ENCODE results near the gene ACSS3.
"Not testable (repeated sequence)": the region's sequence is repeated elsewhere in the genome, so short reads cannot be mapped to it uniquely, and the experiment has no call there.

The ACSS3 gene, protein sequence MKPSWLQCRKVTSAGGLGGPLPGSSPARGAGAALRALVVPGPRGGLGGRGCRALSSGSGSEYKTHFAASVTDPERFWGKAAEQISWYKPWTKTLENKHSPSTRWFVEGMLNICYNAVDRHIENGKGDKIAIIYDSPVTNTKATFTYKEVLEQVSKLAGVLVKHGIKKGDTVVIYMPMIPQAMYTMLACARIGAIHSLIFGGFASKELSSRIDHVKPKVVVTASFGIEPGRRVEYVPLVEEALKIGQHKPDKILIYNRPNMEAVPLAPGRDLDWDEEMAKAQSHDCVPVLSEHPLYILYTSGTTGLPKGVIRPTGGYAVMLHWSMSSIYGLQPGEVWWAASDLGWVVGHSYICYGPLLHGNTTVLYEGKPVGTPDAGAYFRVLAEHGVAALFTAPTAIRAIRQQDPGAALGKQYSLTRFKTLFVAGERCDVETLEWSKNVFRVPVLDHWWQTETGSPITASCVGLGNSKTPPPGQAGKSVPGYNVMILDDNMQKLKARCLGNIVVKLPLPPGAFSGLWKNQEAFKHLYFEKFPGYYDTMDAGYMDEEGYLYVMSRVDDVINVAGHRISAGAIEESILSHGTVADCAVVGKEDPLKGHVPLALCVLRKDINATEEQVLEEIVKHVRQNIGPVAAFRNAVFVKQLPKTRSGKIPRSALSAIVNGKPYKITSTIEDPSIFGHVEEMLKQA

DNA sequence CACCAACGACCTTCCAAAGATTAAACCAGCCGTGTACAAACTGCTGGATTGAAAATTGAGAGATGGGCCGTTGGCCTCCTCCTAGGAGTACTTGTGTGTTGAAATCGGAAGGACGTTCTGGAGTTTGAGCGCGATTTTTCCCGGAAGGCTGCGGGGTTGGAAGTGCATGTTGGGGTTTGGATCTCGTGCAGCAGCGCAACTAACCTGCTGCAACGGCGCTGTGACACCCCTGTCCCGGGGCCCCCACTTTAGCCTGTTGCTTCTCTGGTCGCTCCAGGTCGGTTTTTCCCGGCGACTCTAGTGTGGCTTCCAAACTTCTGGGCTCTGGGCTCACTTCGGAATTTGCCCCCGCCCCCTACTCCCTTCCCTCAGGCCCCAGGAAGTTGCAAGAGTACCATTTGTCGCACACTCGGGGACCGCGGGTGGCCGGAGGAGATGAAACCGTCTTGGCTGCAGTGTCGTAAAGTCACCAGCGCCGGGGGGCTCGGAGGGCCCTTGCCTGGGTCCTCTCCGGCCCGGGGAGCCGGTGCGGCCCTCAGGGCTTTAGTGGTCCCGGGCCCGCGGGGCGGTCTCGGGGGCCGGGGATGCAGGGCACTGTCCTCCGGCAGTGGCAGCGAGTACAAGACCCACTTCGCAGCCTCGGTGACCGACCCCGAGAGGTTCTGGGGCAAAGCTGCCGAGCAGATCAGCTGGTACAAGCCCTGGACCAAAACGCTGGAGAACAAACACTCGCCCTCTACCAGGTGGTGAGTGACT, at the start of gene ACSS3:
TSS of gene ACSS3 (plus strand) at position 394 of the 756 bp plus-strand sequence. CDS start at position 436, 42 bp downstream.
- no peak for ATAC-seq

DNA sequence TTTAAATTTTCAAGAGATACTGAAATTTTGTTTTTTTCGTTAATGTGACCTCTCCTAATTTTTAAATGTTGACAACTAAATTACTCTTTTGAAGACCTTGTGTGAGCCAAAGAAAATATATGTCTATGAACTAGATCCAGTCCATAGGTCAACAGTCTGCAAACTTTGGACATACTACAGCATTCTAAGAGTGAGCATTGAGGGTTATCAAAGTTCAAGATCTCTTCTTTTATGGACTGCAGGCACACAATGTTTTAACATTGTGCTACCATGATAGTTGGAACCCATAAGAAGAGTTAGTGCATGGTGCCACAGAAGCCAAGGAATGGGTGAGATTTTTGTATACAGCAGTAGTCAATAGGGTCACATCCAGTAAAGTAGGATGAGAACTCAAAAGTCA, 43.0 kb upstream of the ACSS3 start:
- ATAC-seq: no peak

DNA sequence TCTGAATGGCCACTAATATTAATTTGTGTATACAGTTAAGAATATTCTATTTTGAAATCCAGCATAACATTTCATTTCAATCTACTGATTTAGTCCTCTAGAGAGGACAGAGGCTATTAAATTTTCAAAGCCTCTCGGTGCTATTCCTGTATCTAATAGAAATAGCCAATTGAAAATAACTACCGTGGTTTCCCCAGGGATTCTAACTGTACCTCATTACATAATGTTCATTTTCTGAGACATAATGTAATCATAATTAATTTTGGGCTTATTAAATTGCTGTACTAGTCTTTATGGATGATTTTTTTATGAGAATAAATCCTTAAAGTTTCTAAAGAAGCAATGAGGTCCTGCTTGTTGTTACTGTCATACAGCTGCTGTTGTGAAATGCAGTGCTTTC, 38.6 kb upstream of the ACSS3 start:
- ATAC-seq: no peak

DNA sequence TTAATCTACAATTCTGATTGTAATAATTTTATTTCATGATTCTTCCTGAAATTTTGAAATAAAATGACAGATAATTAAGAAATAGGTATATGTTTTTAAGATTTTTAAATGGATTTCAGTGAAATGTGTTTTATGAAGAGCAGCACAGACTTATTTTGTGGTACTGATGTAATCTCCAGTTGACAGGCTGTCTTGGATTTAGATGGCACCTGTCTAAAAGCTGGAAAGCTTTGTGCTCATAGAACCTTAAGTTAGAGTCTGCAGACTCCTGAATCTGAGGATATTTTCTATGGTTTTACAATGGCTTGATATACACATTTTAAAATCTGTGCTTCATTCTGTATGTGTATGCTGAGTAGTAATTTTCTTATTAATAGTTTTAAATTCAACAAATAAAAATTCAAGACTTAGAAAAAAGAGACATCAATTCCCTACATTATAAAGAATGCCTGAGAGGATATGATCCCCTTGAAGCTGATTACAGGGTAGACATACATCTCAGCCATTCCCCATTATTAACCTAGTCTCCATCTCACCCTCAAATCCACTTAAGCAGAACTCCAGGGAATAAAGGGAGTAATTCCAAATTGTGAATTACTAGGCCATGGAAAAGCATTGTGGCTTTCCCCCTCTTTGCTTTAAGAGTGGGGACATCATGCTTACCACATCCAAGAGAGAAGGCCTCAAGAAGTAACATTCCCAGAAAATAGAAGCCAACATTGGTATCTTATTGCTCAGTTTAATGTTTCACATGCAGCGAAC, 33.7 kb upstream of the ACSS3 start:
- ATAC-seq: no peak

DNA sequence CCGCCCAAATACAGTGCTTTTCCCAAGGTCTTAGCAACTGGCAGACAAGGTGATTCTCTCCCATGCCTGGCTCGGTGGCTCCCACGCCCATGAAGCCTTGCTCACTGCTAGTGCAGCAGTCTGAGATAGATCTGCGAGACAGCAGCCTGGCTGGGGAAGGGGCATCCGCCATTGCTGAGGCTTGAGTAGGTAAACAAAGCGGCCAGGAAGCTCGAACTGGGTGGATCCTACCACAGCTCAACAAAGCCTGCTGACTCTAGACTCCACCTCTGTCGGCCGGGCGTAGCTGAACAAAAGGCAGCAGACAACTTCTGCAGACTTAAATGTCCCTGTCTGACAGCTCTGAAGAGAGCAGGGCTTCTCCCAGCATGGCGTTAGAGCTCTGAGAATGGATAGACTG, 12.9 kb upstream of the ACSS3 start:
- not testable (repeated sequence) for ATAC-seq

DNA sequence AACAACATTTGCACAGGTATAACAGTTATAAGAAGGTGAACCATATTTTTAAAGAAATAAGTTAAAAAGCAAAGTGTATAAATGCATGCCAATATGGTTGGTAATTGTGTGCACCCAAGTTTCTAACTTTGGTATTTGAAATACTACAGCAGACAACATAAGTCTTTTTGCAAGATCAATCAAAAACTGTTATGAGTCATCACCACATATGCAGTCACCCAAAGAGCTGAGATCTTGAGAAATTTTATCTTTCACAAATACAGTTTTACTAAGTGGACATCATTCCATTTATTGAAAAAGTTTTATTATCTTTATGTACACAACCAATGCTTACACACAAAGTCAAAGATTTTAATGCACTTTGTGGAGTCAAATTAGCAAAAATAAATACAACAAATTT, 7.0 kb upstream of the ACSS3 start:
- no peak for ATAC-seq

DNA sequence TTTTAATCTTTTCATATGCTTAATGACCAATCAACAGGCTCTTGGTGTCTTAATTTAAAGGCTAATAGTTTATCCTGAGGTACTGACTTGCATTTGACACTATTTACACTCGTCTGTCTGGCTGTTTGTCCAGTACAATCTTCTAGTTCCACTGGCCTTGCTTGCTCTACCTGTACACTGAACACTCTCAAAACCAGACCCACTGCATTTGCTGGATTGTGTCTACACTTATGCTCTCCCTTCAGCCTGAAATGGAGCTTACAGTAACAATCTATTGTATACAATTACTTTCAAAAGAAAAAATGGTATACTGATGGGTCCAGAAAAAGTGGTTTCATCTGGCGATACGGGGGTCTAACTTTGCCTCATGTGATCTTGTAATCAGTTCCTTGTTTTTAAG, 2.3 kb upstream of the ACSS3 start:
- ATAC-seq: no peak

DNA sequence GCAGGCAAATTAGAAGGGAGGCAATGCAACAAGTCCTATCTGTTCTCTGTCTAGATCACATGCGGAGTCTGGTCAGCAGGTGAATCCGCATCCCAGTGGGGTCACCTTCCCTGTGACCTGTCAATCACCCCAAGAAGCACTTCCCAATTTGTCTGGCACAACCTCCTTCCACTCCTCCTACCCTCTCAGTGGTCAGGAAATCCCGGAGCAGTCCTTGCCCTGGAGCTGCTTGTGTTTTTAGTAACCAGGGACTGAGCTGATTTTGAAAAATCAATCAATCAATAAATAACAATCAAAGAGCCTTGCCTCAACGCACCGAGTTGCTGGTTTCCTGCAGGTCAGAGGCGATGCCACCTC, 572 bp upstream of the ACSS3 start:
- no peak for ATAC-seq

DNA sequence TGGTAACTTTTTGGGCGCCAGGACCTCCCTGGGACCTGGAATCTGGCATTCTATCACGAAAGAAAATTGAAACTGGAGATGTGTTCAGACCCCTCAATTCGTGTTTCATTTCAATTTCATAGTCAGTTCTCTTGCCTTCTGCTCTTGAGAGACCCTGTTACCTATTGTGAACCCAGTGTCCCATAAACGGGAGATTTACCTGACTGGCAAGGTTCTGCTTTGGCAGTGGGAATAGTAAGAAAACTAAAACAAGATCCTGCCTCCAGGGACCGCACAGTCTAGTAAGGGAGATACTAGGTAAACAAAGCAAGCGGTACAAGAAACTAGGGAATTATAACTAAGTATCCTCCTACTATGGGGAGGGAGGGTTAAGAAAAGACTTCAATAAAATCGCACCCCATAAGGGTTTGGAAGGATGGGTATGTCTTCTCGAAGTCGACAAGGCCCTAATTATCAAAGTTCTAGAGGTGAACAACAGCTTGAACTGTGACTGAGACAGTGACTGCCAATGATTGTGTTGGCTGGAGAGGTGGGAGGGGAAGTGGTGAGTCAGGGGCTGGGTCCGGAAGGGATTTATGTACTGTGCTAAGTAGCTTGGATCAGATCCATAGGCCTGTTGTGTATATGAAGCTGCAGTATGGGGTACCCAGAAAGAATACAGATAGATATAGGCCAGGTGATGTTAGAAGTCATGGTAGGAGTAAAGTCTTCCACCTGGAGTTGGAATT, 754 bp downstream of the ACSS3 start:
- ATAC-seq: no peak

DNA sequence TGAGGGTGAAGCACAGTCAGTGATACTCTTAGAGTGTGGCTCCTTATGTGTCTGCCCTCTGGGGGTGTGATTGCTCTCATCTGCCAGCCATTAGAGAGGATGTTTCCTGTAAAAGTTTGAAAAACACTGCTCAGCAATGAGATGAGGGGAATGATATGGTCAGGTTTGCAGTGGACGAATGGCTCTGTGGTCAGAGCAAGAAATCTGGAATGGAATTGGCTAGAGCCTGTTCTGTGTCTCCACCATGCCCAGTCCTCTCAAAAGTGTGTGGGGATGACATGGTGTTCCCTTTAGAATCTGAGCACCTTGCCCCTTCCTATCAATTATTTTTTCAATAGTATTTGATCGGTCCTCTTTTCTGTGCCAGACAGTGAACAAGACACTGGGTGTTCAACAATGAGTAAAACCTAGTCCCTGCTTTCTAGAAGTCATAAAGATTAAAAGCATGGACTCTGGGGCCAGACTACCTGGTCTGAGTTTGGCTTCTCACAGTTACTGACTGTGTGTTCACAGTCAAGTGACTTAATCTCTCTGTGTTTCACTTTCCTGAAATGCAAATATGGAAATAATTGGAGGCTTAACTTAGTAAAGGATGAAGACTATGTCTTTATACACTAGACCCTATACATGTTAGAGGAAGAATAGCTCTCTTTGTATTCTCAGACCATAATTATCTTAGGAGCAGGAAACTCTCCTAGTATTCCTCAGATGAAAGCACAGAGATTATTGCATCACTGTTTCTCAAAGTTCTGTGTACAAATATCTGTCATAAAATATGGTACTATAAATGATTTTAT, 1.6 kb downstream of the ACSS3 start:
- ATAC-seq: no peak

DNA sequence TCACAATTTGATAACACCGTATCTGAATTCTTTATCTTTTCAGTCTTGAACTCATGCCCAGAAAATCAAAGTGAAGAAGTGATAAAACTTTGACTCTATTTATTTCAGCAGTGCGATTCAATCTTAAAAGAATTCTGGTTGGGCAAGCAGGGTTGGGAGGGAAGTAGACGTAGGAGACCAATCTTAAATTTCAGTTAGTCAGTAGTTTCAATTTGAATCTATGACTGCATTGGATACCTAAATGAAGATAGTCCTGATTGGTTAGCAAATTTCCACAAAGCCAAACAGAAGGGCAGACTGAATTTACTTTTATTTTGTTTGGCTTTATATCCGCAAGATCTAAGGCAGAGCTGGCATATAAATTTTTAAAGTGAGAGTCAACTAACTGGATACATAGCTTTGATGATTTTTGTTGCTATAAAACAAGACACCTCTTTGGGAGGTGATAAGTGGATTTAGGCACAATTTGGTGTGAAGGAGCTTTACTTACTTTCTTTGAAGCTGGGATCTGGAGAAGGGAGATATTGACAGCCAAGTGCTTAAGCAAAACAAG, 2.6 kb downstream of the ACSS3 start:
- ATAC-seq: no peak

DNA sequence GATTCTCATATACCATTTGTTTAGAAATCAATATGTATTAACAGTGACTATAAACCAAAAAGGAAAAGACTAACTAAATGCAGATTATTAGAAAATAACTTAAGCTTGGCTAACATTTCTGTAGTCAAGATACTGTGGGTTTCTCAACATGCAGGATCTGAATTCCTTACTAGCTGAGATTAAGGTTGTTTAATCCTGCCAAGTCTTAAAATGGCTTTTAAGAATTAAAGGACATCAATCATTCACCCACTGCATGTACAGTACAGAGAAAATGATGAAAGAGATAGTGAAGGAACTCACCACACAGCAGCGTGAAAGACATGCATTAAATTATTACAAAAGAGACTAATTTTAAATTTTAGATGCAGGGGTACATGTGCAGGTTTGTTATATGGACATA, 3.8 kb downstream of the ACSS3 start:
- ATAC-seq: no peak

DNA sequence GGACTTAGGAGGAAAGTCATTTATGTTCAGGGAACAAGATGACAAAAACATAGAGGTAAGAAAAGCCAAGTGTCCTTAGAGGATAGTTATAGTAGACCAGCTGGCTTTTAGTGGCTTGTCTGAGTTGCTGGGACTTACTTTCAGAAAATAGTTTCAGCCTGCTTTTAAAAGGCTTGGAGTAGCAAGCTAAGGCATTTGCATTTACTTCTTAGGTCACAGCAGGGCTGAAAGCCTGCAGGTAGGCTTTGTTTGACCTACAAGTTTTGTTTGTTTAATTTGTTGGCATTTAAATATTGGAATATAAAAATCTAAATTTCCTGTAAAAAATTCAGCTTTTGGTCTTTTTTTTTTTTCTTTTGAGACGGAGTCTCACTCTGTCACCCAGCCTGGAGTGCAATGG, 5.1 kb downstream of the ACSS3 start:
- no peak for ATAC-seq

DNA sequence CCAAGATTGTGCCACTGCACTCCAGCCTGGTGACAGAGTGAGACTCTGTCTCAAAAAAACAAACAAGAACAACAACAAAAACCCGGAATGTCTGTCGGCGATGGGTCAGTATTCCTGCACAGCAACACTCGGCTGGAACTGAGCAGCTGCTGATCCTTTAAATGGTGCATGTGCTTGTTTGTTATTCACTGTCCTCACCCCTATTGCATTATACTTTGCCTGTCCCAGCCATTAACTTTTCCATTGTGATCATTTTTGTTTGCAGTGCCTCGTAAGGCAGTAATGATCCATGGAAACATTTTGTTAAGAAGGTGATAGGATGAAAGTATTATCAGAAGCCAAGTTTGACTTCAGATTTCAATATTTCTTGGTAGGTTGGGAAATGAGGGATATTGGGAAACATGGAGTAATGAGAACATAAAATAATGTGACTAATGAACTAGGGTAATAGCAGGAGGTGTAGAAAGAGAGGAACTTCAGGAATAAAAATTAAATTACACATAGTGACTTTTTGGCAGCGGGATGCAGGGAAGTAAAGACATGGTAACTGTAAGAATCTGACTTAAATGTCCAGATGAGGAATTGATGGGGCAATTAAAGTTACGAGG, 6.1 kb downstream of the ACSS3 start:
- no peak for ATAC-seq

DNA sequence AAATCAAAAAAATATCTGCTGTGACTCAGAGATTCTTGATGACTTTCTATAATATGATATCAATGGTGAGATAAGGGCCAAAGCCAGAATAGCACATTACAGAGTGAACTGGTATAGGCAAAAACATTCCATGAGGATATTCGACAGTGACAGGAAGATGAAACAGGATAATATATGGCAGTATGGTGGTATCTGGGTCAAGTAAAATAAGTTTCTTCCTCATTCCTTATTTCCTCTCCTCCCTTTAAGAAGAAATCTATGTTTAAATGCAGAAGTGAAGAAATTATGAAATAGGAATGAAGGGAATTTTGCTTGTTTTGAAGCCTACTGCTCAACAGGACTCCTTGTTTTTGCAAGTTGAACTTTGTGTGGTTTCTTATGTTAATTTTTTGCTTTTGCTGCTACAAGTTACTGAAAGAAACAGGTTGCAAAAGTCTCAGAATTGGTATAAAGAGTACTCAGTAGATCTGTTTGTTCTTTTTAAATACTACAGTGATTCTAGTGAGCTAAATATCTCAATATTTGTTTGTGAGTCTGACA, 7.0 kb downstream of the ACSS3 start:
- no peak for ATAC-seq

DNA sequence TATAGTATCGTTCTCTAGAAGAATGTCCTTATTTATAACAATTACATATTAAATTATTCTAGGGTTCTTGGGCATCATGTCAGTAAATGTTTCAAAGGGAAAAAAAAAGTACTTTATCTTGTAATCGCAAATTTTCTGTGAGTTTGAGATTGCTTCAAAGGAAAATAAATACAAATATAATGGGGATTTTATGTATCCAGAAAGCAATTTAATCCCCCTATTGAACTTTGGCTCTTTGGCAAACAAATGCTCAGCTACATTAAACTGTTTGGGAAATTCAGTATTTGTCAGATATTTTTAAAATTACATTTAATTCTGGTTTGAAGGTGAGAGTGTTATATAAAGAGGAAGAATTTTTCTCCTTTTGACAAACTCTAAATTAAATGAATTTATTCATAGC, 8.0 kb downstream of the ACSS3 start:
- ATAC-seq: no peak

DNA sequence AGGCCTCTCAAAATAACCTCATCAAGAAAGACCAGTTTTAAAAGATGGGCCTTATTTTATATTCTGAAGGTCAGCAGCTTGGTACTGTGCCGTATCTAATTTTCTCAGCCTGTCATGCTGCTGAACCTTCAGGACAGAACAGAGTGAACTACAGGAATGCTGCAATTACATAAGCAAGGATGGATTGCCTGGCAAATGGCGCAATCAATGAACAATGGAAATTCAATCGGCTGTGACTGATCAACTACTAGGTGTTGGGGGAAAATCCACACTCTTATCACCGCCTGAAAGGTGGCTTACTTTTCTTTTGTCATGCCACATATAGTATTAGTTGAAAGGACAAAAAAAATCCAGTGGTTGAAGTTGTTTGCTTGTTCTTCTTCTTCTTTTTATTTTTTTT, 8.5 kb downstream of the ACSS3 start:
- ATAC-seq: no peak

DNA sequence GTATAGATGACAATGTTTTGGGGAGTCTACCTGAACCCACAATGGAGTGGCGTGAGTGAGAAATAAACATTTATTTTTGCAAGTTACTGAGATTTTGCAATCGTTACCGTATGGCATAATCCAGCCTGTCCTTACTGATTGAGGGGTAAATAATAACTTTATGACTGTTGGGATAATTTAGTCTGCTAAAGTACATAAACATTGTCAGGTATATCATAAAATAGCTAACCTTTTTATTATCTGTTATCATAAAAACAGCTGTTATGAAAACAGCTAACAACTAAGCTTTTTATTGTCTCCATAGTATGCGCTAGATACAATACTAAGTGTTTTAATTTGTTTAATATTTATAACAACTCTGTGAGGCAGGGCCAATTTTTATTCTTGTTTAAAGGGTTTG, 10.3 kb downstream of the ACSS3 start:
- ATAC-seq: no peak

DNA sequence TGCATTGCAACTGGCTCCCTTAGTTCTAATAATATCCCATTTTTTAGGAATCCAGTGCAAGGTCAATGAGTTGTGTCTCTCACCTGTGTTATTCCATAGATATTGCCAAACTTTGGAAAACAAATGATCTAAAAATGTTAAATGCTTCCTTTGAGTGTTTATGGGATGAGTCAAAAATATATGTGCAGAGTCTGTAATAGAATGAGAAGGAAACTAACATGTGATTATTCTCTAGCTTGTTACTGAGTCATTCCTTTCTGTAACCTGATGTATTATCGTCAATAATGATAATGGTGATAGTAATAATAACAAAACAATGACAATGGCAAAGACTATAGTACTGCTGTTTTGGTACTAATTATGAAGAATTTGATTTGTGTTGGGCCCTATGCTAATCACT, 11.5 kb downstream of the ACSS3 start:
- ATAC-seq: no peak

DNA sequence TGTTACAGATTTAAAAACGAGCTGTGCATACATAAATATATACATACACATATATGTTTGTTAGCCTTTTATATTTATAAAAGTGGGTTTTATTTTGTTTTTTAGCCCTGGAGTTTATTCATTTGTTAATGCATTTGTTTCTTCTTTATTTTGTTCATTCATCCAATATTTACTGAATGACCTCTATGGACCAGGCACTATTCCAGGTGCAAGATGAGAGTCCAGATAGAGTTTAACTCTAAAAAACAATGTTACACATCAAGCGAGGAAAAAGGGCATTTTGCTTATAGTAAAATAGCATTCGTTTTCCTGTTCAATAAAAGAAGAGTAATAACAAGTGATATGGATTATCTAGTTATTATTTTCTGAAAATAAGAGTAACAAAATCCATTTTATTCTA, 14.2 kb downstream of the ACSS3 start:
- no peak for ATAC-seq
